Right lobe of liver (tissue), 4 donors: Measurements from ENCODE around the gene GOLPH3L.

Experiments used
- CTCF ChIP-seq, 4 donors: fragments of 200-600 bp in 3 of 4; fragments of 450-650 bp in 1 of 4; IDR thresholded peaks; one replicate each; pipeline versions ENCODE4 v1.5.1 to v1.8.0; 2016 to 2022; ENCODE audit warnings: antibody characterized with exemption in 4 of 4, mild to moderate bottlenecking in 2 of 4
- POLR2A ChIP-seq: fragments of 450-650 bp; IDR thresholded peaks from one replicate; pipeline ENCODE4 v1.6.1; 2017; ENCODE audit warnings: antibody characterized with exemption, mild to moderate bottlenecking
- donor health status: DM: no; HTN: no; CAD: no.
- donor health status: DM: no; HTN: no; CAD: no.
- donor health status: DM: no; HTN: yes; CAD: no.

GRCh38 chr1:150612014-150612345 is 85.0 kb downstream of the GOLPH3L start:
- TF ChIP-seq CTCF (IDR thresholded peaks at IDR 0.05), result no peak
- no peak for TF ChIP-seq POLR2A
